CD4-positive, alpha-beta T cell treated with Interleukin-6 for 4 hours (primary cell): Measurements from ENCODE around the gene SLC22A6.
"Not testable (repeated sequence)": the region's sequence is repeated elsewhere in the genome, so short reads cannot be mapped to it uniquely, and the experiment has no call there.

Source experiments
- DNase-seq: peaks from one replicate; pipeline ENCODE4 v3.0.0-alpha.2; 2020; ENCODE audit warnings: mixed read lengths

Gene SLC22A6

GRCh38 chr11:62983536-62984199 lies 1.1 kb downstream of the SLC22A6 start:
- DNase-seq: no peak

GRCh38 chr11:62981743-62982142 lies 3.0 kb downstream of the SLC22A6 start:
- DNase-seq: no peak

GRCh38 chr11:62980133-62980760 lies 4.5 kb downstream of the SLC22A6 start:
- no peak for DNase-seq

- DNase-seq: no peak
Observed at GRCh38 chr11:62976109-62976508, 8.7 kb downstream of the SLC22A6 start.

GRCh38 chr11:62974848-62975522 lies 9.8 kb downstream of the SLC22A6 start:
- DNase-seq: peak; percentile 7

GRCh38 chr11:62965574-62965973 lies 19.2 kb downstream of the SLC22A6 start:
- no peak for DNase-seq

GRCh38 chr11:62962391-62962790 lies 22.4 kb downstream of the SLC22A6 start:
- no peak for DNase-seq

- DNase-seq: no peak
Observed at GRCh38 chr11:62961017-62961570, 23.7 kb downstream of the SLC22A6 start.

GRCh38 chr11:62959422-62959980 lies 25.3 kb downstream of the SLC22A6 start:
- DNase-seq: no peak

GRCh38 chr11:62958547-62959421 lies 26.0 kb downstream of the SLC22A6 start:
- no peak for DNase-seq

GRCh38 chr11:62957147-62957546 lies 27.6 kb downstream of the SLC22A6 start:
- DNase-seq: no peak

- DNase-seq: no peak
Observed at GRCh38 chr11:62954478-62954877, 30.3 kb downstream of the SLC22A6 start.

- no peak for DNase-seq
Observed at GRCh38 chr11:62953811-62954210, 31.0 kb downstream of the SLC22A6 start.

GRCh38 chr11:62948765-62949320 lies 35.9 kb downstream of the SLC22A6 start:
- no peak for DNase-seq

- not testable (repeated sequence) for DNase-seq
Observed at GRCh38 chr11:62945538-62945937, 39.2 kb downstream of the SLC22A6 start.

GRCh38 chr11:62937528-62937927 lies 47.2 kb downstream of the SLC22A6 start:
- DNase-seq: not testable (repeated sequence)

- DNase-seq: no peak
Observed at GRCh38 chr11:62934496-62934785, 50.3 kb downstream of the SLC22A6 start.

- no peak for DNase-seq
Observed at GRCh38 chr11:62933750-62934495, 50.8 kb downstream of the SLC22A6 start.

GRCh38 chr11:62933285-62933684 lies 51.5 kb downstream of the SLC22A6 start:
- DNase-seq: no peak

- DNase-seq: no peak
Observed at GRCh38 chr11:62931499-62932278, 53.1 kb downstream of the SLC22A6 start.

- DNase-seq: no peak
Observed at GRCh38 chr11:62930666-62931065, 54.1 kb downstream of the SLC22A6 start.
